ENCODE data around the gene TXNL4B. TPM values are rescaled to one million over a fixed set of nuclear protein-coding genes. Genes with fewer than 3 reads are reported as not detected.

Gene TXNL4B
- total and polyA plus RNA-seq, 2 experiments from 2014 or later: 3.6 to 5.1 TPM

GRCh38 chr16:72099377-72099818 lies 6.0 kb upstream of the TXNL4B start:
- DNase-seq (ENCODE audit: low read depth in 1 of 2, low spot score in 1 of 2): peak; percentile 69 to 70
- no peak overlapping the region for H3K4me3 ChIP-seq
- peaks cover 69% of the 10 kb centered on the region for H3K36me3 ChIP-seq
- H3K9me3 ChIP-seq (ENCODE audit: low read depth): no peaks in the 10 kb centered on the region
- no peak overlapping the region for H3K27ac ChIP-seq
- no peaks in the 10 kb centered on the region for H3K27me3 ChIP-seq
- H3K4me1 ChIP-seq (ENCODE audit: low read depth): peaks cover 4% of the 10 kb centered on the region
- TF ChIP-seq, protein P1, sequence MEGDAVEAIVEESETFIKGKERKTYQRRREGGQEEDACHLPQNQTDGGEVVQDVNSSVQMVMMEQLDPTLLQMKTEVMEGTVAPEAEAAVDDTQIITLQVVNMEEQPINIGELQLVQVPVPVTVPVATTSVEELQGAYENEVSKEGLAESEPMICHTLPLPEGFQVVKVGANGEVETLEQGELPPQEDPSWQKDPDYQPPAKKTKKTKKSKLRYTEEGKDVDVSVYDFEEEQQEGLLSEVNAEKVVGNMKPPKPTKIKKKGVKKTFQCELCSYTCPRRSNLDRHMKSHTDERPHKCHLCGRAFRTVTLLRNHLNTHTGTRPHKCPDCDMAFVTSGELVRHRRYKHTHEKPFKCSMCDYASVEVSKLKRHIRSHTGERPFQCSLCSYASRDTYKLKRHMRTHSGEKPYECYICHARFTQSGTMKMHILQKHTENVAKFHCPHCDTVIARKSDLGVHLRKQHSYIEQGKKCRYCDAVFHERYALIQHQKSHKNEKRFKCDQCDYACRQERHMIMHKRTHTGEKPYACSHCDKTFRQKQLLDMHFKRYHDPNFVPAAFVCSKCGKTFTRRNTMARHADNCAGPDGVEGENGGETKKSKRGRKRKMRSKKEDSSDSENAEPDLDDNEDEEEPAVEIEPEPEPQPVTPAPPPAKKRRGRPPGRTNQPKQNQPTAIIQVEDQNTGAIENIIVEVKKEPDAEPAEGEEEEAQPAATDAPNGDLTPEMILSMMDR (IDR thresholded peaks at IDR 0.05; ENCODE audit: low read depth, low read length): peak; percentile 57

- TF ChIP-seq, protein P1 (IDR thresholded peaks at IDR 0.05; ENCODE audit: low read depth, low read length): no peak
- Histone ChIP-seq H3K4me1 (ENCODE audit: low read depth) (peaks cover 4% of the 10 kb centered on the region), H3K27me3 (no peaks in the 10 kb centered on the region), H3K9me3 (ENCODE audit: low read depth) (no peaks in the 10 kb centered on the region), H3K4me3 (no peak overlapping the region), H3K27ac (no peak overlapping the region), H3K36me3 (peaks cover 64% of the 10 kb centered on the region)
- no peak for DNase-seq (ENCODE audit: low read depth in 1 of 2, low spot score in 1 of 2)
Observed at GRCh38 chr16:72098936-72099335, 5.5 kb upstream of the TXNL4B start.

- no peaks in the 10 kb centered on the region for H3K9me3 ChIP-seq (ENCODE audit: low read depth)
- peaks cover 19% of the 10 kb centered on the region for H3K36me3 ChIP-seq
- peaks cover 27% of the 10 kb centered on the region for H3K27me3 ChIP-seq
- H3K4me3 ChIP-seq: peak overlapping the region; percentile 87
- peak overlapping the region; percentile 87 for H3K27ac ChIP-seq
- peak in 1 of 2 donors; percentile 1 for DNase-seq (ENCODE audit: low read depth in 1 of 2, low spot score in 1 of 2)
- H3K4me1 ChIP-seq (ENCODE audit: low read depth): peaks cover 4% of the 10 kb centered on the region
- TF ChIP-seq, protein P1 (IDR thresholded peaks at IDR 0.05; ENCODE audit: low read depth, low read length): no peak
Observed at GRCh38 chr16:72094266-72094610, 818 bp upstream of the TXNL4B start.

DNA sequence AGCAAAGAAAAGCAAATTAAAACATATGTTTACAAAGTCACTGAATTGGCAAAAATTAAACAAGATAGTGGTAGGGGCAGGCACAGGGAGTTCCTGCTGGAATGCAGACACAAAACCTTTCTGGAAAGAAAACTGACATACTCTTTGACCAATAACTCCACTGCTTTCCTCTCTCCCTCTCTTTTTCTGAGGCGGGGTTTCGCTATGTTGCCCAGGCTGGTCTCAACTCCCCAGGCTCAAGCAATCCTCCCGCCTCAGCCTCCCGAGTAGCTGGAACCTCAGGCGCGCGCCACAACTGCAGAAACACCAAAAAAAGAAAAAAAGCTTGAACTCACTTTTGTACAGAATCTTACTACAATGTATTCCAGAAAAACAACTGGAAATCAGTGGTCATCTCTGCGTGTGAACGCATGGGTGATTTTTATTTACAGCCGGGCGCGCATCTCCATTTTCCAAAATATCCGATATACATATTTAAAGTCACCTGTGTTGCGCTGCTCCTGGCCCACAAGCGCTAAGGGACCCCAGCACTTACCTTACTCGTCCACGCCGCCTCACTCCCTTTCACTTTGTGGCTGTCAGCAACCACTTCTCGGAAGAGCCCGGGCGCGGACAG lies 480 bp downstream of the TXNL4B start:
- Histone ChIP-seq H3K4me1 (ENCODE audit: low read depth) (peaks cover 4% of the 10 kb centered on the region), H3K27me3 (peaks cover 27% of the 10 kb centered on the region), H3K27ac (peak overlapping the region; percentile 36), H3K4me3 (peak overlapping the region; percentile 87), H3K9me3 (ENCODE audit: low read depth) (no peaks in the 10 kb centered on the region), H3K36me3 (peaks cover 22% of the 10 kb centered on the region)
- DNase-seq (ENCODE audit: low read depth in 1 of 2, low spot score in 1 of 2): peak; percentile 18 to 81
- TF ChIP-seq, protein P1 (IDR thresholded peaks at IDR 0.05; ENCODE audit: low read depth, low read length): no peak

DNA sequence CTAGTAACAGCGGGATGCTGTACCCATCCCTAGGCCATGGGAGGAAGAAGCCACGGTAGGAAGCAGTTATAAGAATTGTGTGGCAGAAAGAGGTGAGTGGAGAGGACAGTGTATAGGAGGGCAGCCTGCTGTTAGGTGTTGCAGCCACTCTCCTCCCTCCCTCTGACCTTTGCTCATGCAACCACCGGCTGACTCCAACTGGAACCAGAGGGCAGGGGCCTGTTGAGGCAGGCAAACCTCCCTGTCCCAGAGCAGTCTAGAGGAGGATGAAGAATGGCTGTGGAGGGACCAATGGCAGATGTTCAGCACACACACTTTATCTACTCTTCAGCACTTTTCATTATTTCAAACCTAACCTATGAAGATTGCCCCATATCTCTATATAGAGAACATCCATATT lies 2.2 kb downstream of the TXNL4B start:
- H3K4me1 ChIP-seq (ENCODE audit: low read depth): peaks cover 4% of the 10 kb centered on the region
- no peak overlapping the region for H3K27ac ChIP-seq
- no peaks in the 10 kb centered on the region for H3K9me3 ChIP-seq (ENCODE audit: low read depth)
- DNase-seq (ENCODE audit: low read depth in 1 of 2, low spot score in 1 of 2): no peak
- H3K27me3 ChIP-seq: peaks cover 27% of the 10 kb centered on the region
- H3K4me3 ChIP-seq: no peak overlapping the region
- H3K36me3 ChIP-seq: peaks cover 8% of the 10 kb centered on the region
- TF ChIP-seq, protein P1 (IDR thresholded peaks at IDR 0.05; ENCODE audit: low read depth, low read length): no peak
